HepG2 (cell line): ENCODE results near the gene KCNMA1. TPM values are rescaled to one million over a fixed set of nuclear protein-coding genes. Genes with fewer than 3 reads are reported as not detected.

Source experiments
- ATAC-seq: fragments of 200-7000 bp; cut with Tn5 transposase; 3 replicates; pipeline ENCODE4 v1.9.1; 2020; ENCODE audit warnings: mild to moderate bottlenecking, moderate library complexity
- BruUV-seq: library from RNA; stranded (reverse); fragments of 400-500 nt; replicated peaks from 2 replicates; lab custom pipeline; 2021; lab: Mats Ljungman, UMichigan
- CTCF ChIA-PET: fragments of 300-600 bp; formaldehyde crosslinking; extraction: SDS; loops from one replicate; lab custom pipeline; 2021; ENCODE audit warnings: low total read pairs, inconsistent platforms, low intra/inter-chr PET ratio; lab: Yijun Ruan, JAX
- POLR2A ChIA-PET: fragments of 350-600 bp; sonication (Branson Sonifier 250); formaldehyde crosslinking; loops from one replicate; lab custom pipeline; 2020; ENCODE audit warnings: antibody characterized with exemption, inconsistent platforms; lab: Yijun Ruan, JAX
- DNase-seq: peaks from one replicate; pipeline ENCODE4 v3.0.0-alpha.2; 2015; ENCODE audit warnings: low spot score
- FAIRE-seq: peaks from 3 replicates; lab custom pipeline; 2011; peaks lifted over from hg19 to GRCh38; lab: Jason Lieb, UNC
- H2AFZ ChIP-seq: one replicate; pipeline ENCODE4 v1.6.1; 2011; ENCODE audit warnings: low read length, inconsistent platforms
- H3K27ac ChIP-seq: fragments of 300-600 bp; 3 replicates; pipeline ENCODE4 v1.8.0; 2011; ENCODE audit warnings: mixed run types, mild to moderate bottlenecking, mixed read lengths, low read length, inconsistent platforms; ENCODE audit not compliant: insufficient read depth; ENCODE audit errors: extremely low read length
- H3K27me3 ChIP-seq, 2 experiments: fragments of 200-600 bp in 1 of 2; 2 replicates in 1 of 2; 3 replicates in 1 of 2; pipeline versions ENCODE4 v1.6.0 to v1.8.0; 2011; ENCODE audit warnings: low read length in 2 of 2, mild to moderate bottlenecking in 2 of 2, moderate library complexity in 2 of 2, inconsistent platforms in 1 of 2; ENCODE audit not compliant: insufficient read depth in 2 of 2, control insufficient read depth in 1 of 2
- H3K36me3 ChIP-seq, 2 experiments: fragments of 200-600 bp in 1 of 2; replicated peaks in 1 of 2; 2 replicates in 1 of 2; 3 replicates in 1 of 2; pipeline versions ENCODE4 v1.5.1 to v1.8.0; 2011; ENCODE audit warnings: low read length in 2 of 2, inconsistent platforms in 1 of 2; ENCODE audit not compliant: insufficient read depth in 2 of 2, control insufficient read depth in 1 of 2
- H3K4me1 ChIP-seq: 2 replicates; pipeline ENCODE4 v1.5.1; 2012; ENCODE audit warnings: low read length, inconsistent platforms; ENCODE audit not compliant: insufficient read depth
- H3K4me2 ChIP-seq: 2 replicates; pipeline ENCODE4 v1.6.0; 2011; ENCODE audit warnings: low read depth, low read length, inconsistent platforms
- H3K4me3 ChIP-seq, 3 experiments: fragments of 200-600 bp in 1 of 3; sonication (generic), shearing (Covaris generic) in 1 of 3; replicated peaks in 1 of 3; 2 replicates each; pipeline ENCODE4 v1.5.1; 2011 to 2016; ENCODE audit warnings: low read length in 3 of 3, inconsistent platforms in 2 of 3, low read depth in 2 of 3, mild to moderate bottlenecking in 2 of 3, control low read depth in 1 of 3, mixed read lengths in 1 of 3; ENCODE audit not compliant: insufficient read depth in 1 of 3
- H3K79me2 ChIP-seq: one replicate; pipeline ENCODE4 v1.6.1; 2011; ENCODE audit warnings: low read length, inconsistent platforms; ENCODE audit not compliant: insufficient read depth
- H3K9ac ChIP-seq: 2 replicates; pipeline ENCODE4 v1.6.0; 2011; ENCODE audit warnings: mild to moderate bottlenecking, low read depth, low read length, inconsistent platforms; ENCODE audit not compliant: insufficient read depth
- H3K9me3 ChIP-seq: 2 replicates; pipeline ENCODE4 v1.5.1; 2012; ENCODE audit warnings: mild to moderate bottlenecking, low read length
- H4K20me1 ChIP-seq: 2 replicates; pipeline ENCODE4 v1.6.0; 2011; ENCODE audit warnings: inconsistent platforms, mild to moderate bottlenecking, low read length, moderate library complexity; ENCODE audit not compliant: insufficient read depth
- CBX1 ChIP-seq: IDR thresholded peaks from one replicate; pipeline ENCODE4 v1.6.1; 2016; ENCODE audit warnings: antibody characterized with exemption, low read depth
- GMEB2 ChIP-seq: IDR thresholded peaks from 2 replicates; pipeline ENCODE4 v1.6.1; 2016; ENCODE audit warnings: missing biosample characterization, missing genetic modification reagents, low read depth
- HNRNPK ChIP-seq: fragments of 200-400 bp; formaldehyde crosslinking; IDR thresholded peaks from 2 replicates; pipeline ENCODE4 v1.6.1; 2018; ENCODE audit warnings: low read length, low read depth, moderate library complexity, mild to moderate bottlenecking; ENCODE audit not compliant: poor library complexity, severe bottlenecking
- JDP2 ChIP-seq: sonication (generic); formaldehyde crosslinking; IDR thresholded peaks from 2 replicates; pipeline ENCODE4 v1.8.1; 2022; ENCODE audit warnings: missing genetic modification reagents, borderline replicate concordance
- KLF12 ChIP-seq: sonication (generic); formaldehyde crosslinking; IDR thresholded peaks from 2 replicates; pipeline ENCODE4 v1.4.0; 2020; ENCODE audit warnings: missing genetic modification reagents, borderline replicate concordance
- NONO ChIP-seq, 2 experiments: fragments of 450-650 bp in 1 of 2; sonication (generic) in 1 of 2; formaldehyde crosslinking in 1 of 2; IDR thresholded peaks in 1 of 2; conservative IDR thresholded peaks in 1 of 2; 2 replicates each; pipeline versions ENCODE4 v1.6.1 to v1.8.0; 2017 to 2022; ENCODE audit warnings: mild to moderate bottlenecking in 1 of 2, missing genetic modification reagents in 1 of 2, moderate library complexity in 1 of 2
- PHF8 ChIP-seq: sonication (generic); formaldehyde crosslinking; IDR thresholded peaks from 2 replicates; pipeline ENCODE4 v1.5.0; 2020; ENCODE audit warnings: missing genetic modification reagents
- RAD21 ChIP-seq: fragments of 450-650 bp; formaldehyde crosslinking; IDR thresholded peaks from 2 replicates; pipeline ENCODE4 v1.5.0; 2020; ENCODE audit warnings: mild to moderate bottlenecking
- SATB2 ChIP-seq: sonication (generic); formaldehyde crosslinking; IDR thresholded peaks from 2 replicates; pipeline ENCODE4 v1.5.0; 2020; ENCODE audit warnings: missing genetic modification reagents
- SMC3 ChIP-seq: IDR thresholded peaks from 2 replicates; pipeline ENCODE4 v1.6.1; 2011; ENCODE audit warnings: low read length, improper control_type of control experiment
- SMYD3 ChIP-seq: sonication (generic); formaldehyde crosslinking; IDR thresholded peaks from 2 replicates; pipeline ENCODE4 v1.8.1; 2023; ENCODE audit warnings: mild to moderate bottlenecking, missing genetic modification reagents
- SP1 ChIP-seq, 2 experiments: fragments of 450-650 bp in 1 of 2; sonication (generic) in 1 of 2; formaldehyde crosslinking in 1 of 2; IDR thresholded peaks; 2 replicates each; pipeline versions ENCODE4 v1.4.0 to v1.6.1; 2016 to 2020; ENCODE audit warnings: missing genetic modification reagents in 1 of 2
- ZBTB39 ChIP-seq: sonication (generic); formaldehyde crosslinking; IDR thresholded peaks from 2 replicates; pipeline ENCODE4 v1.5.0; 2020; ENCODE audit warnings: missing genetic modification reagents
- ZNF251 ChIP-seq: sonication (generic); formaldehyde crosslinking; IDR thresholded peaks from 2 replicates; pipeline ENCODE4 v1.9.0; 2021; ENCODE audit warnings: mild to moderate bottlenecking, missing genetic modification reagents
- ZNF569 ChIP-seq: sonication (generic); formaldehyde crosslinking; IDR thresholded peaks from 2 replicates; pipeline ENCODE4 v1.5.0; 2020; ENCODE audit warnings: mild to moderate bottlenecking, missing genetic modification reagents, moderate library complexity, borderline replicate concordance
- ZNF580 ChIP-seq: IDR thresholded peaks from 2 replicates; pipeline ENCODE4 v1.6.1; 2016; ENCODE audit warnings: low read depth, borderline replicate concordance
- ZNF704 ChIP-seq: sonication (generic); formaldehyde crosslinking; IDR thresholded peaks from 2 replicates; pipeline ENCODE4 v1.8.1; 2023; ENCODE audit warnings: mild to moderate bottlenecking, inconsistent platforms, moderate library complexity, missing genetic modification reagents, borderline replicate concordance
- ZNF784 ChIP-seq: sonication (generic); formaldehyde crosslinking; IDR thresholded peaks from 2 replicates; pipeline ENCODE4 v1.5.1; 2020; ENCODE audit warnings: missing genetic modification reagents, mild to moderate bottlenecking, borderline replicate concordance
- WGBS: methylation state at CpG from one replicate; pipeline ENCODE4 v1.1.6; 2017; ENCODE audit warnings: low lambda C conversion rate; 5-methylcytosine and 5-hydroxymethylcytosine counted together
- in situ Hi-C: cut with HindIII; loops from 2 replicates; pipeline ENCODE4 v1.10.0; 2017; ENCODE audit warnings: low pct_unique_long_range_greater_than_20kb; ENCODE audit not compliant: extremely low pct_ligation_motif_present
- intact Hi-C: fragments of 100-400 bp; cut with micrococcal nuclease; formaldehyde crosslinking; loops from one replicate; pipeline ENCODE4 v1.10.0; 2022; ENCODE audit not compliant: unreplicated experiment
- polyA plus RNA-seq, 8 experiments: library from polyadenylated mRNA; depleted of rRNA in 3 of 8; stranded (reverse) in 7 of 8; unstranded in 1 of 8; fragments of >200 nt; fragmentation: Illumina TruSeq in 4 of 8; extraction: Trizol in 4 of 8; gene quantifications; 2 replicates each; pipeline versions ENCODE4 v1.2.1 to v1.2.3, GENCODE V29; 2011 to 2016; ENCODE audit warnings: low read depth in 4 of 8, missing spikeins in 1 of 8, mixed read lengths in 1 of 8; ENCODE audit not compliant: insufficient read depth in 1 of 8
- total RNA-seq, 5 experiments: library from RNA; depleted of rRNA; stranded (reverse); fragments of >200 nt; fragmentation: Illumina TruSeq; extraction: Trizol; gene quantifications; 2 replicates each; pipeline ENCODE4 v1.2.3, GENCODE V29; 2016; ENCODE audit warnings: low read depth in 1 of 5

Gene KCNMA1
- total and polyA plus RNA-seq, 2 of the 13 experiments (the other 11 are each of a cell fraction or from before 2014, with no cell fraction given): 0.02 TPM; not detected in 1

- no TSS peak for BruUV-seq
- 36% methylated on average over 4 of the region's 6 CpGs for WGBS
- intact Hi-C loops: no loop called here
- Histone ChIP-seq H3K27me3 (peaks cover 2 to 9% of the 10 kb centered on the region in 2 experiments; a peak in 3 of 5 replicates), H3K36me3 (no peaks in the 10 kb centered on the region), H3K4me3 (no peak overlapping the region), H4K20me1 (no peaks in the 10 kb centered on the region), H3K4me1 (no peaks in the 10 kb centered on the region), H3K9me3 (no peaks in the 10 kb centered on the region), H3K4me2 (no peak overlapping the region), H3K27ac (no peak overlapping the region), H3K9ac (no peak overlapping the region), H3K79me2 (no peaks in the 10 kb centered on the region), H2AFZ (no peak overlapping the region)
- ChIA-PET CTCF (no interaction called here), POLR2A (no interaction called here)
- in situ Hi-C loops: no loop called here
- DNase-seq: no peak
- no peak for FAIRE-seq
- no peak for ATAC-seq
- TF ChIP-seq ZNF784 (CRISPR knock-in tag): no peak
- no peak for TF ChIP-seq ZNF580 (CRISPR knock-in tag)
- TF ChIP-seq GMEB2 (CRISPR knock-in tag): no peak
- no peak for TF ChIP-seq ZNF569 (CRISPR knock-in tag)
- no peak for TF ChIP-seq SMC3
- TF ChIP-seq SMYD3: no peak
- TF ChIP-seq PHF8: no peak
- no peak for TF ChIP-seq ZNF251
- no peak for TF ChIP-seq HNRNPK
- no peak for TF ChIP-seq CBX1
- no peak for TF ChIP-seq SP1 (IDR thresholded peaks at IDR 0.05)
- no peak for TF ChIP-seq SP1 (CRISPR knock-in tag; IDR thresholded peaks at IDR 0.05)
- TF ChIP-seq SATB2: no peak
- TF ChIP-seq ZBTB39 (CRISPR knock-in tag): no peak
- no peak for TF ChIP-seq ZNF704 (CRISPR knock-in tag)
- no peak for TF ChIP-seq NONO (IDR thresholded peaks at IDR 0.05)
- no peak for TF ChIP-seq NONO (CRISPR knock-in tag; conservative IDR thresholded peaks at IDR 0.05)
- TF ChIP-seq KLF12 (CRISPR knock-in tag): no peak
- no peak for TF ChIP-seq RAD21 (CRISPR knock-in tag)
- no peak for TF ChIP-seq JDP2 (CRISPR knock-in tag)
These were observed 222.2 kb downstream of the KCNMA1 start for GRCh38 chr10:77415313-77415960.
